ENCODE data around the gene SIRPB1.

- TF ChIP-seq CTCF (conservative IDR thresholded peaks at IDR 0.05; ENCODE audit: low read depth, low read length), result no peak
- no peak for TF ChIP-seq EZH2 (IDR thresholded peaks at IDR 0.05; ENCODE audit: borderline replicate concordance, low read depth, low read length, poor library complexity, severe bottlenecking)
These were observed 3.8 kb upstream of the SIRPB1 start for GRCh38 chr20:1623501-1624205.

Measured in A673 (cell line).